ENCODE measurements around the gene SGK1.
"Not testable (repeated sequence)": the region's sequence is repeated elsewhere in the genome, so short reads cannot be mapped to it uniquely, and the experiment has no call there.

Gene SGK1

DNA sequence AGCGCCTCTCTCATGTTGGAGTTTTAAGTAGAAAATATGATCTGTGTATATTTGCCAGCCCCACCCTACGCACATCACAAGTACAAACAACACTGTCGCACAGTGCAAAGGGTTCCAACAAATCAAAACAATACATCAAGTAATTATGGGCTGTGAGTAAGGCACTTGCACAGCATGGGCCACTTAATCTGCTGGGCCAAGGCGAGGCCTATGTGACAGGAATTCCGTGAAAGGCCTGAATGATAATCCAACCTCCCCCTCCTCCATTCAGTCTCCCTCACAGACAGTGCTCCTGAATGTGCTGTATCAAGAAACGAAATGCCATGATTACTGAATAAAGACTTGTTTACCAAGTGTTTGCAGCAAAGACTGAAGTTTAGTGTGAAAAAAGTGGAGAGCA, 135.4 kb downstream of the SGK1 start:
- no peak for DNase-seq

DNA sequence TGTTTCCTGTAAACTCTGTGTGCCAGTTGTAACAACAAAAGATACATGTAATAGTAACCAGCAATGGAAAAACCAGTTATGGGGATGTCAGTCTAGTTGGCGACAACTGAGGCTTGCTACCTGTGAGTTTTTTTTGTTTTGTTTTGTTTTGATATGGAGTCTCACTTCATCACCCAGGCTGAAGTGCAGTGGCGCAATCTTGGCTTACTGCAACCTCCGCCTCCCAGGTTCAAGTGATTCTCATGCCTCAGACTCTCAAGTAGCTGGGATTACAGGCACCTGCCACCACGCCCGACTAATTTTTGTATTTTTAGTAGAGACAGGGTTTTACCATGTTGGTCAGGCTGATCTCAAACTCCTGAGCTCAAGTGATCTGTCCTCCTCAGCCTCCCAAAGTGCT, 136.2 kb downstream of the SGK1 start:
- not testable (repeated sequence) for DNase-seq

DNA sequence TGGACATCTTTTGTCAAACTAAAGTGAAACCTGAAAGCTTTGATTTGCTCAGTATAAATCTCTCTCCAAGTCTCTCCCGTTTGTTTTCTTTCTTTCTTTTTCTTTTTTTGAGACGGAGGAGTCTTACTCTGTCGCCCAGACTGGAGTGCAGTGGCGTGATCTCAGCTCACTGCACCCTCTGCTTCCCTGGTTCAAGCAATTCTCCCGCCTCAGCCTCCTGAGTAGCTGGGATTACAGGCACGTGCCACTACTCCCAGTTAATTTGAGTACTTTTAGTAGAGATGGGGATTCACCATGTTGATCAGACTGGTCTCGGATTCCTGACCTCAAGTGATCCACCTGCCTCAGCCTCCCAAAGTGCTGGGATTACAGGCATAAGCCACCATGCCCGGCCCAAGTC, 136.7 kb downstream of the SGK1 start:
- DNase-seq = not testable (repeated sequence)

DNA sequence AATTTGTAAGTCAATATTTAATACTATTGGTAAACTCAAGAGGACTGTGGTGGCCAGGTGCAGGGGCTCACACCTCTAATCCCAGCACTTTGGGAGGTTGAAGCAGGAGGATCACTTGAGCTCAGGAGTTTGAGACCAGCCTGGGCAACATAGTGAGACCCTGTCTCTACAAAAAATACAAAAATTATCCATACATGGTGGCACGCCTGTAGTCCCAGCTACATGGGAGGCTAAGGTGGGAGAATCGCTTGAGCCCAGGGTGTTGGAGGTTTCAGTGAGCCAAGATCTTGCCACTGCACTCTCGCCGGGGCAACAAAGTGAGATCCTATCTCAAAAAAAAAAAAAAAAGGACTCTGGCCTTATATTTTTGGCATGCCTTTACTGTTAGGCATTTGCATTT, 137.4 kb downstream of the SGK1 start:
- DNase-seq = not testable (repeated sequence)

DNA sequence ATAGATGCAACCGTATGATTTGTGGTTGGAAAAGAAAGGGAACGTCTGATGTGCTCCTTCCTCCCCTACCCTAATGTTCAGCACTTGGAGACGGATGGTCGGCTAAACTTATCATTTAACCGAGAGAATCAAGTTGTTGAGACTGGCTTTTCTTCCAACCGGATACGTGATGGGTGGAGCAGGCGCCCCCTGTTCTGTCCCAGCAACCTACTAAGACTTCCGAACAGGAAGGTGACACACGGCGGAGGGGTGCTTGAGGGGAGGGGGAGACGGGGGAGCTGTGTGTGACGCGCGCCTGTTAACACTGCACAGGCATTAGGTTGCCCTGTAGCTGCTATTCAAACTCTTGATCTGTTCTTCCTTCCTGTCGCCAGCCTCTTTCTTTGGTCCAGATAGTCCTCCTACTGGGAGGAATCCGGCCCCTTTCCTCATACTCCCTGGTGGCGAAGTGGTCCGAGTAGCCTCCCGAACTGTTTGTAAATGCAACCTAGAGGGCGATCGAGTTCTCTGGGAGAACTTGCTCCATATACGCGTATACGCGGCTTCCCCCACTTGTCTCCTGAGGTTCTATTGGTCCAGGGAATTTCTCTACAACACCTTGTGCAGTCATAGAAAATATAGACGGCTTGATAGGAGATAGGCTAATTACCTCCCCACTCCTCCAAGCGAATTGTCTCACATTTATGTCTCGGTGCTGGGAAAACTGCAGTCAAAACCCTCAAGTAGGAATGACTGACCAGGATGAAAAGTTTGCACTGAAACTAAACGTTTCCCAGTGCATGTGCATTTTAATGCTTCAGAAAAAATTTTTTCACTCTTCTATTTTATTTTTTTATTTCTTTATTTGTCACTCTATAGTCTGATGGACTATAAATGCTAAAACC, 139.5 kb downstream of the SGK1 start:
- DNase-seq = peak; percentile 84

DNA sequence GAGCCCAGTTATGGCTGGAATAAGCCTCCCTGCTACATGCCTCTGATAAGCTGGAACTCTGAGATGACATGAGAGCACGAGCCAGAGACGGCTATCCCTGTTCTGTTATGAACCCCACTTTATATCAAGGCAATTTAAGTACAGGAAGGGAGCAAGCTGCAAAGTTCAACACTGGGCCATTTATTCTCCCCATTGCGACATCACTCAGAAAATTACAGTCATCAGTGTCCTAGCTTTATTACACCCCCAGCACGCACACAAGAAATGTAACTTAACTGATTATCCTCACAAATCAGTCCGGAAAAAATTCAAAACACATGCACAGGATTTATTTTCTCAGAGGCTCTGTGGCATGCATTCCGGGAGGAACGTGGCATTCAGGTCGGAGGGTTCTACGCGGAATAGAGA, 140.2 kb downstream of the SGK1 start:
- no peak for DNase-seq

DNA sequence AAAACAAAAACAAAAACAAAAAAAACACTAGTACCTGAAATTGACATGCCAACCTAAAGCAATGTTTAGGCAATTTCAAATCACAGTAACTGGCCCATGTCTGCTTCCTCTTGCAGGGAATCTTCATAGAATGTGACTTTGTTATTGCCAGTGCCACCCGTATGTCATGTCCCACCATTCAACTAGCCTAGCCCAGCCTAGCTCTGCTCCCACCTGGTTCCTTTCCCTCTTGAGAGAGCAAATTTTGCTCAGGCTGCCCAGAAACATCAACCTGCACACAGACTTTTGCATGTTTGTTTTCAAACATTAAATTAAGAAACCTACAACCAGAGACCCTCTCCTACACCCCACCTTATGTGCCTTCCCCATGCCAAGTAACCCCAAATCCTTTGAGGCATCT, 140.7 kb downstream of the SGK1 start:
- DNase-seq = no peak

DNA sequence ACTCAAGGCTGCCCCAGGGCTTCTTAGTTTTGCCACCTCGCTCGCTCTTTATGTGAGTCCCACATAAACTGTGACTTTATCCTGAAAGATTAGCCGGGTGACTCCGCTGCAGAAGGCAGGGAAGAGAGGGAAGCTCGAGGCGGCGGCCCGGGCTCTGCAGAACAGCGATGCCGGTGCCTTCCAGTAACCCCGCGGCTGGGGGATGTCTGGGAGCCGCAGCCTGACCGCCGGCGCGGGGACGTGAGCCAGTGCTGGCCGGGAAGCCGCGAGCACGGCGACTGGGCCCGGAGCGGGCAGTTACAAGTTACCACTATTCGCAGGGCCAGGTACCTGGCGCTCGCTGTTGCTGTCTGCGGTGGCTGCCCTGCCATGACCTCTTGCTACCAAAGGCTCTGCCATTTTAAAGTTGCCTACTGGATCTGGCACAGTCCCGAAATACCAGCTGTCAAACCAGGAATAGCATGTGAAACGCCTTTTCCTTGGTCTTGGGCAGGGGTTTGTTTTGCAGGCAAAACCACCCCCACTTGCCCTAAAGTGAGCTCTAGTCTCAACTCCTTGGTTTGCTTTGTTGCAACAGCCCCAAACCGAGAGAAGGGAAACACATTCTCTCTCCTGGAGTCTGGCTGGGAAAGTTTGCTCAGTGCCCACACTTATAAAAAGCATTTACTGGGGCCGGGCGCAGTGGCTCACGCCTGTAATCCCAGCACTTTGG, 141.5 kb downstream of the SGK1 start:
- DNase-seq = no peak

DNA sequence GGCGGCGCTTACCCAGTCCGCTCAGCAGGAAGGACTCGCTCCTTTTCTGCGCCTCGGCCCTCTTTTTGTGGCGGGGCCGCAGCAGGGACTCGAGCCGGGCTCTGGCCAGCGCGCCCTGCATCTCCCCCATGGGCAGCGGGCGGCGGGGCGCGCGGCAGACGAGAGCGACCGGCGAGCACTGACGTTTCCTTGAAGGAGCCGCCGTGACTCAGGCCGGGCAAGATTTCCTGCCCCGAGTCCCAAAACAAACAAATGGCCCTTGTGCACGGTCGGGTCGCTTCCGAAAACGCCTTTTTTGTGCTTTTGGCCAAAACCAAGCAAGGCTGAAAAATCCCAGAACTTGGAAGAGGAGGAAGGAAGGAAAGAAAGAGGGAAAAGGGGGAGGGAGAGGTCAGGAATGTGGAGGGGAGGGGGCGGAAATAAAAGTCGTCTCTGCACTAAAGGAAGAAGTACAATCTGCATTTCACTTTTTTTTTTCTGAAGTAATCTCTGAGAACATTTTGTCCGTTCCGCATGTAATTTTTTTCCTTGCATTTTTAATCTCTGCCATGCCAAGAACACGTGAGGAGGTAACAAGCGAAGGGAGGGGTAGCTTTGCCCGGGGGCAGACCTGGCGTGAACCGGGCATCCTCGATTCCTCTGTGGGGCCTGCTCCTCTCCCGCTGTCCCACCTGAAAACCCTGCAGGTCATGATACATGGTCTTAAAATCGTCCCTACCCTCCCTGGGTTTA, 142.2 kb downstream of the SGK1 start:
- peak; percentile 7 for DNase-seq

DNA sequence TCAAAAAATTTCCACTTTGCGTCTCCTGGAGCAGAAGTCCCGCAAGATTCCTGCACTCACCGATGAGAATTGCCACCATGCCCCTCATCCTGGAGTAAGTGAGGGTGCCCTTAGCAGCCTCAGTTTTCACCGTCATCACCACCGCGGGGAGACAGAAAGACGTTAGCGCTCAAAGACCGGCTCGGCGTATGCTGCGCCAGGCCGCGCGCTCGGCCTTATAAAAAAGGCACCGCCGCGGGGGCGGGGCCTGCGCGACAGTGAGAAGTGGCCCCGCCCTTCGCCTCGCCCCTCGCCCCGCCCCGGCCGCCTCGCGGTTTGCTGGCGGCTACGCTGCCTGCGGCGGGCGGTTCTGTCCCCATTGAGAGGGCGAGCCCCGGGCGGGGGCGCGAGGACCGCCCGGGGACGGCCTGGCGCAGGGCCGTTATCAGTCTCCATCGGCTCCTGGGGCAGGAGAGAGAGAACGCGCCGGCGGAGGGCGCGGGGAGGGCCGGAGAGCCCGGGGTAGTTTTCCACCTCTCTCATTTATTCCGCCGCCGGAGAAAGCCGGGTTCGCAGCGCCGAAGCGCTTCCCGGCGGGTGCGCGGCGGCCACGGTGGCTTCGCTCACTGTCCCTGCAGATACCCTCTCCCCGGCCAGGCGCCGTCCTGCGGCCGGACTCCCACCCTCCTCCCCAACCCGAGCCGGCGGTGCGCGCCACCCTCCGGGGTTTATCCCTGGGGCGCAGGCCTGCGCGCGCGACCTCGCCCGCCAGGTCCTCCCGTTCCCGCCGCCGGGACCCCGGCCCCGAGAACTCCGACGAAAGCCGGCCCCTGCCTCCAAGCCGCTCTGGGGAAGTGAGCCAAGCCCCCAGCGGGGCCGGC, 143.0 kb downstream of the SGK1 start:
- peak; percentile 89 for DNase-seq

DNA sequence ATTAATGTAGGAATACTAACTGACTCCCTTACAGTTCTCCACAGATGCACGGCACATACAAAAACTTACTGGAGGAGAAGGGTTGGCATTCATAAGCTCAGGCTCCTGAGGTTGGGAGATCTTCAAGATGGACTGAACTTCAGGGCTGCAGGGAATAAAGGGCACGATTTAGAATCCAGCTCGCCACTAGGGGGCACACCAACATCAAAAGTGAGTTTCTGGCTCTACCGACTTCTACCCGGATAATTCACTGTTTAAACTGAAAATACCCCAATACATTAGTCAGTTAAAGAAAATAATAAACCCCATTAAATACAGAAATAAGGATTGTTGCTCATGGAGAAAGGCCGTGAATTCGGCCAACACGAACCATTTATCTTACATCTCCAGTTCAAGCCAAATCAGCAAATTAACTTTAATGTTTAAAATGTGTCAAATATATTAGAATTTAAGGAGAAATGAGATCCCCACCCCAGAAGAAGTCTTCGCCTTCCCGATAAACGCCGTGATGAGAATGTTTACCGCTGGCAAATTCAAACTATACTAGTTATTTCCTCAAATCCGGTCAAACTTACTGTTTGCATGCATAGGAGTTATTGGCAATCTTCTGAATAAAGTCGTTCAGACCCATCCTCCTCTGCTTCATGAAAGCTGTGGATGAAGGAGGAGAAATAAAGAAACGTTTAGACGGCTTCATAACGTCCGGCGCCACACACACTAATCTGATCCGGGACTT, 143.8 kb downstream of the SGK1 start:
- peak; percentile 77 for DNase-seq

DNA sequence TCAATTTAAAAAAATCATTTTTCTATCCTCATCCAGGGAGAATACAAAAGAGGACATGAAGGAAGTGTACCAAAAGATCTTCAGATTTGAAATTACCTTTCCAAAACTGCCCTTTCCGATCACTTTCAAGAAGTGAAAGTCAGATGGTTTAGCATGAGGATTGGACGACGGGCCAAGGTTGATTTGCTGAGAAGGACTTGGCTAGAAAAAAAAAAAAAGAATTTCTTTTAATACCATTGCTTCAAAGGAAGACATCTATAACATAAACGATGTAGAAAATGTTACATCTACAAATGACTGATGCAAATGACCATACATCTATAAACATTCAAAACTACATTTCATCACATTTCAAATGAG, 144.6 kb downstream of the SGK1 start:
- DNase-seq = no peak

DNA sequence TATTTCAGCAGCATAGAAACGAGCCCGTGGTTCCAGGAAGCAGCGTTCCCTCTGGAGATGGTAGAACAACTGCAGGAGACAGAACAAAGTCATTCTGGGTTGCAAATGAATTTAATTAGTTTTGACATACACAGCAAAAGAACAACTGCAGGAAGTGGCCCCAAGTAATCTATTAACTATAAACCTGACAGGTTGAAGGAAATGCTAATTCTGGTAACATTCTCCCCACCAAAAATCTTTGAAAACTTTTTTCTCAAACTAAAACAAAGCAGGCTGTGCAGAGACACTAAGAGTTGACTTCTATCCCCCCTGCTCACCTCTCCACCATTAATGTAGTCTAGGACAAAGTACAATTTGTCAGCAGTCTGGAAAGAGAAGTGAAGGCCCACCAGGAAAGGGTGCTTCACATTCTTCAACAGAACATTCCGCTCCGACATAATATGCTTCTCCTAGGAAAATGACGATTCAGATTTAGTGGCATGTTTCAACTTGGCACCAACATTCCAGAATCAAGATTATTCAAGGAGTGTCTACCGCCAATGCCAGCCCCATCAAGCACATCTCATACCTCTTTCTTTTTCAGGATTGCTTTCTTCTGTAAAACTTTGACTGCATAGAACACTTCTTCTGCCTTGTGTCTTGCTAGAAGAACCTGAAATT, 145.1 kb downstream of the SGK1 start:
- DNase-seq = no peak

DNA sequence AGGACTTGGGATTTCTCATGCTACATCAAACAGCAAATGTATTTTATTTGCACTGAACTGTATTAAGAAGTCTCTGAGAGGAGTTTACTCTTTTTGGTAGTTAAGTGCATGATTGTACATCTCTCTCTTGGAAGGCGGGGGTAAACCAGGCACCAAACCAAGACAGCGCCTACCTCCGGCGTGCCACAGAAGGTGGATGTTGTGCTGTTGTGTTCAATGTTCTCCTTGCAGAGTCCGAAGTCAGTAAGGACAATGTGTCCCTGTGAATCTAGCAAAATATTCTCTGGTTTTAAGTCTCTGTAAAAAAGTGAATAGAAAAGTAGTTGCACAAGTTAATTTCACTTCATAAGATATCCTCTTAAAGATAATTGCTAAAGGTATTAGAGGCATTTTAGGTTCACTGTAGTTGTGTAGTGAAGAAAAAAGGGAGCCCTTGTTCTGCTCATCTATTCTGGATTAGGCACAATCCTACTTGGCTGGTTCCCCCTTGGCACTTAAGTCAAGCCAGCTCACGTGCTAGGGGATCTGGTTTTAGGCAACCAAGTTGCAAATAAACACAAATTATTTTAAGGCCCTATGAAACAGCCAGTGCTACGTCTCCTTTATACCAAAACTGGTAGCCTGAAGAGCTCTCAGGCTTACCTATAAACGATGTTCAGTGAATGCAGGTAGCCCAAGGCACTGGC, 145.7 kb downstream of the SGK1 start:
- no peak for DNase-seq

DNA sequence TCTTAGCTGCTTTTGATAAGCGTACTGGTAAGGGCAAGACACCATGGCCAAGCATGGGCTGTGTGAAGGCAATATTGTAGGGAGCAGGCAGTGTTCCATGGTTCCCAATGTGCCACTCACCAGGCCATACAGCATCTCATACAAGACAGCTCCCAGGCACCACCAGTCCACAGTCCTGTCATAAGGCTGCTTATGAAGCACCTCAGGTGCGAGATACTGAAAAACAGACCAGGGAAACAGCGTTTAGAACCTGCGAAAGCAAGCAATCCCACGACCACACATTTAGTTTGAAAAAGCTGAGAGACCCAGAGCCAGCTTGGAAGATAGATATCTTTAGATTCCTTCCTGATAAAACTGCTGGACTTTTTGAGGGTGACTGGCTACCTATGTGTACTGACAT, 146.4 kb downstream of the SGK1 start:
- no peak for DNase-seq

DNA sequence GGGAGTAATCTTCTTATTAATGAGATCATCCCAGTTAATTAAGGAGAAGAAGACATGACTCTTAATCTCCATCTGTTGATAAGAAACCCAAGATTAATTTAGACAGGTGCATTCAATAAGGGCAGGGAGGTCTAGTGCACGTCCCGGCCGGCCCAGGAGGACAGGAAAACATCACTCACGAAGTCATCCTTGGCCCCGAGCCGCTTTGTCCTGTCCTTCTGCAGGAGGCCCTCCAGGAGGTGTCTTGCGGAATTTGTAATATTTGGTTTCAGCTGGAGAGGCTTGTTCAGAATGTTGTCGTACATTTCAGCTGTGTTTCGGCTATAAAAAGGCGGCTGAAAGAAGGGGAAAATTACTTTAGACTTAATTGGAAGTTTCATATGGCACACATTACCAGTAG, 147.1 kb downstream of the SGK1 start:
- no peak for DNase-seq

DNA sequence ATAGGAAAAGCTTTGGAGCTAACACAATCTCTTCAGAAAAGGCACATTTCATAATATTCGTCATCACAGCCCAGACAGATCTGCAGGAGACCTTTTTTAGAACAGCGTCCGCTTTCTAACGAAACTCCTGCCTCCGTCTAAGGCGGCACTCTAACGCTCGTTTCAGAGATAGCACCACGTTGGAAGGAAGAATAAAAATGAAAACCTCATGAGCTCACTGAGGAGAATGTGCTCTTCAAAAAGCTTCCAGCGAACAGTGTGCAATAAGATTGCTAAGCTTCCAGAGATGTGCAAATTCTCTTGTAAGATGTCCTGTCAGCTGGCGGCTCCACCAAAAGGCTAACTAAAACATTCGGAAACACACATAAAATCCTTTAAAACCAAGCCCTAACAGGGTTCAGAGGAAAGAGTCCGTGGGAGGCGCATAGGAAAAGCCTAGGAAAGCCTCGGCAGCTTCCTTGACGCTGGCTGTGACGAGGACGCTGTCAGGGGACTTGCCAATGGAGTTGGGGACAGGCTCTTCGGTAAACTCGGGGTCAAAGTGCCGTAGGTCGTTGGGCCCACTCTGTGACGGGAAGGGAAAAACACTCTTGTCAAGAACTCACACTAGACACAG, 147.9 kb downstream of the SGK1 start:
- DNase-seq = no peak

DNA sequence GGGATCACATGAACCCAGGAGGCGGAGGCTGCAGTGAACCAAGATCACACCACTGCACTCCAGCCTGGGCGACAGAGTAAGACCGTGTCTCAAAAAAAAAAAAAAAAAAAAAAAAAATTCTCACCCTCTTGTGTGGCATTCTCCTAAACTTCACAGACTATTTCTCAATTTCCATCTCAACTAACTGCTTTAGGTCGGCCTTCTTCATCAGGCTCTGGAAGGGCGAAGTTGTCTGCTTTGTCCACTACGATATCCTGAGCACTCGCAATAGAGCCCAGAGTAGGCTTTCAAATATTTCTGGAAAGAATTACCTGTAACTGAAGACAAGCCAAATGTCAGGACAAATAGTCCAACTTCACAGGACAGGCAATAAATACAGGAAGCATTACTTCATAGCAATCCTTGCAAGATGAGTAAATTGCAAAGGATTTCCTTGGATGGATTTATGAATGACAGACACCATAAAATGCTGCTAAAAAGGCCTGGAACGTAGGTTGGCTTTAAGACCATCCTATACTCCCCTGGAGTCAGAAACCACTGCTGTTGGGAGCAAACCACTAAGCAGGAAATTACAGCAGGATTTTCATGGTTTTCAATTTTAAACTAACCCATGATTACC, 149.2 kb downstream of the SGK1 start:
- no peak for DNase-seq

DNA sequence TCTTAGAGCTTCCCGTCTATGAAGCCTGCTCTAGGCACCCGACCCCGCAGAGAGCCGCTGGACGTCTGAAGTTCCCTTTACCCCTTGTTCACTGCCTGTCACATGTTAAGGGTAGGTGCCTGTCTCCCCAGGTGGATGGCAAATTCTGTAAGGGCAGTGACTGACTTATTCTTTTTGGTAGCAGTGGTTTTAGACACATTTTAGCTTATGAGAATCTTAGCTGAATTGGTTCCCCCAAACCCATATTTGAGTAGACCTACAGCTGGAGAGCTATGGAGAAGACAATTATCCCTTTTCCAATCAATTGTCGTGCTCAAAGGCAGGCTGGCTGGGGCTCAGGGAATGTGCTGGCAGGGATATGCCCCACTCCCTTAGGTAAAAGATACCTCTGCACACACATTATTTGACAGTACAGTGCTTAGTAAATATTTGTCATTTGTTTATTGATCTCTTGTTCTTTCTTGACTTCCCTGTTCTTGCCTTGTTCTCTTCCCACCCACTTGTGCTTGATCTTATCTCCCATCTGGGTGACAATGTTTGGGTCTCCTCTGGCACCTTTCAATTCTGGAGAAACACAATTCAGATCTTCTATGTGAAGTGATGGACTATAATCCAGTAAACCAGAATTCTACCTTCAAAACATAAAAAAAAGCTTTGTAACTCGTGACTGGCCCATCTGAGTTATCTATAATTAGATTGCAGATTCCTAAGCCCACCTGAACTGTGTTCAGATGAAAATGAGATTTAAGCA, 151.2 kb downstream of the SGK1 start:
- no peak for DNase-seq
